Measurements from ENCODE around the gene DCAF6.

DNA sequence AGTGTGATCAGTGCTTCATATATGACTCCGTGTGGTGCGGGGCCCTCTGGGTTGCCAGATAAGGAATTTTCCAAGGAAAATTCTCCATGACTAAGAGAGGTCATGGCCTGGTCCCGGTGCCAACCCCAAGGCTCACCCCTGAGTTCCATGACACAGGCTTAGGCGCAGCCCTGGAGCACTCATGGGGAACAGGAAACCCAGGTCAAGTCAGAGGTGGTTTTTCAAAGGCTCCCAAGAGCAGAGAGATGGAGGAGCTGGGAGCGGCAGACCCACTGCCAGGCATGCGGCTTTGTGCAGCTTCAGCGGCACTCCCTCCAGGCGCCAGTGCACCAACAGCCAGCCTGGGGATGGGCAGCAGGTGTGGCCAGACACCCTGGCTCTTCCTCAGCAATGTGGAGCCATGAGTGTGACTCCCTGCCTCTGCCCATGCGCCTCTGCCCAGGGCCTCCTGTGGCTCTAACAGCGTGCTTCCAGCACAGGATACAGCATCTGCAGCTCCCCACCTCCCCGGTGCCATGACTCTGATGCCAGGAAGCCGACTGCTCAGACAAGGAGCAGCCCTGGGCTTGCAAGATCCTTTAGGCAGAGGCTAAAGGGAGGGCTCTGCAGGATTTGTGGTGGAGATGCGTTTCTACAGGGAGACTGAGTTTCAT is 153.0 kb downstream of the DCAF6 start:
- no peak for TF ChIP-seq YY1 (IDR thresholded peaks at IDR 0.05; ENCODE audit: insufficient read depth, insufficient read length)
- no peak for TF ChIP-seq SUZ12 (IDR thresholded peaks at IDR 0.05; ENCODE audit: extremely low read depth, insufficient read depth, insufficient read length)
